Omental fat pad (tissue), 4 donors: Measurements from ENCODE around the gene B3GNT8. TPM values are rescaled to one million over a fixed set of nuclear protein-coding genes. Genes with fewer than 3 reads are reported as not detected.

Experiments
- ATAC-seq: fragments of 150-250 bp; one replicate; pipeline ENCODE4 v1.9.1; 2016; ENCODE audit warnings: mild to moderate bottlenecking, moderate library complexity; ENCODE audit not compliant: low FRiP score
- DNase-seq: peaks from one replicate; pipeline ENCODE4 v3.0.0-alpha.2; 2019; ENCODE audit warnings: low spot score
- total RNA-seq, 4 donors: library from RNA; depleted of rRNA; stranded (reverse); fragments of >200 nt; gene quantifications; one replicate each; pipeline ENCODE4 v1.1.0, GENCODE V29; 2016
- TF ChIP-seq, protein P1 (sequence below), 3 donors: fragments of 450-650 bp; IDR thresholded peaks; one replicate each; pipeline ENCODE4 v1.5.1; 2016 to 2017; ENCODE audit warnings: antibody characterized with exemption in 3 of 3, mild to moderate bottlenecking in 3 of 3, moderate library complexity in 2 of 3

Gene B3GNT8
- total RNA-seq, 4 donors from 2014 or later = 1.0 to 7.2 (median 4.7) TPM

DNA sequence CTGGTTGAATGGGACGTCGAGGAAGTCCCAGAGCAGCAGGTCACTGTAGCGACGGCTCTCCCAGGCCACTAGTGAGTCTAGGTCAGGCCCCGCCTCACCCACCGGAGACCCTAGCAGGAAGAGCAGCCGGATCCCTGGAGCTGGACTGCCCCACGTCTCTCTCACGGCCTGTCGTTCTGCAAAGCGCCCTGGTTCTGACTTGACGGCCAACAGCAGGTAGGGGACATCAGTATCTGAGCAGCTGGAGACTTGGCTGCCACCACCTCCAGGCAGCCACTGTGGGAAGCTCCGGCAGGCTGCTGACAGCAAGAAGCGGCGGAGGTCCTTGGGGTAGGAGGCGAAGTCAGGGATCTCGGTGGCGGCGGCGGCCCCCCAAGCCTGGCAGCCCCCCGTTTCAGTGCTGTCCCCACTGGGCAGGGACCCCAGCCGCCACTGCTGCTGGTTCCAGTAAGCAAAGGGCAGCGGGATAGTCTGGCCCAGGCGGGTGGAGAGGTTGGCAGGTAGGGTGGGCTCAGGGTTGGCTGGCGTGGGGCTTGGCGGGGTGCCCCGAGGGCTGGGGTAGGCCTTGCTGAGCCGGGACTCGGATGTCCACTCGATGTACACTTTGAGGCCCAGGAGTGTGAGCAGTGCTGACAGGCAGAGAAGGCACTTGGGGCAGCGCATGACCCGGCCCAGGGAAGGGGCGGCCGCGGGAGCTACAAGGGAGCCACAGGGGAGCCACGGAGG lies 895 bp downstream of the B3GNT8 start:
- ATAC-seq (peak; percentile 8), DNase-seq (no peak)
- TF ChIP-seq, protein P1, sequence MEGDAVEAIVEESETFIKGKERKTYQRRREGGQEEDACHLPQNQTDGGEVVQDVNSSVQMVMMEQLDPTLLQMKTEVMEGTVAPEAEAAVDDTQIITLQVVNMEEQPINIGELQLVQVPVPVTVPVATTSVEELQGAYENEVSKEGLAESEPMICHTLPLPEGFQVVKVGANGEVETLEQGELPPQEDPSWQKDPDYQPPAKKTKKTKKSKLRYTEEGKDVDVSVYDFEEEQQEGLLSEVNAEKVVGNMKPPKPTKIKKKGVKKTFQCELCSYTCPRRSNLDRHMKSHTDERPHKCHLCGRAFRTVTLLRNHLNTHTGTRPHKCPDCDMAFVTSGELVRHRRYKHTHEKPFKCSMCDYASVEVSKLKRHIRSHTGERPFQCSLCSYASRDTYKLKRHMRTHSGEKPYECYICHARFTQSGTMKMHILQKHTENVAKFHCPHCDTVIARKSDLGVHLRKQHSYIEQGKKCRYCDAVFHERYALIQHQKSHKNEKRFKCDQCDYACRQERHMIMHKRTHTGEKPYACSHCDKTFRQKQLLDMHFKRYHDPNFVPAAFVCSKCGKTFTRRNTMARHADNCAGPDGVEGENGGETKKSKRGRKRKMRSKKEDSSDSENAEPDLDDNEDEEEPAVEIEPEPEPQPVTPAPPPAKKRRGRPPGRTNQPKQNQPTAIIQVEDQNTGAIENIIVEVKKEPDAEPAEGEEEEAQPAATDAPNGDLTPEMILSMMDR (IDR thresholded peaks at IDR 0.05) = no peak

DNA sequence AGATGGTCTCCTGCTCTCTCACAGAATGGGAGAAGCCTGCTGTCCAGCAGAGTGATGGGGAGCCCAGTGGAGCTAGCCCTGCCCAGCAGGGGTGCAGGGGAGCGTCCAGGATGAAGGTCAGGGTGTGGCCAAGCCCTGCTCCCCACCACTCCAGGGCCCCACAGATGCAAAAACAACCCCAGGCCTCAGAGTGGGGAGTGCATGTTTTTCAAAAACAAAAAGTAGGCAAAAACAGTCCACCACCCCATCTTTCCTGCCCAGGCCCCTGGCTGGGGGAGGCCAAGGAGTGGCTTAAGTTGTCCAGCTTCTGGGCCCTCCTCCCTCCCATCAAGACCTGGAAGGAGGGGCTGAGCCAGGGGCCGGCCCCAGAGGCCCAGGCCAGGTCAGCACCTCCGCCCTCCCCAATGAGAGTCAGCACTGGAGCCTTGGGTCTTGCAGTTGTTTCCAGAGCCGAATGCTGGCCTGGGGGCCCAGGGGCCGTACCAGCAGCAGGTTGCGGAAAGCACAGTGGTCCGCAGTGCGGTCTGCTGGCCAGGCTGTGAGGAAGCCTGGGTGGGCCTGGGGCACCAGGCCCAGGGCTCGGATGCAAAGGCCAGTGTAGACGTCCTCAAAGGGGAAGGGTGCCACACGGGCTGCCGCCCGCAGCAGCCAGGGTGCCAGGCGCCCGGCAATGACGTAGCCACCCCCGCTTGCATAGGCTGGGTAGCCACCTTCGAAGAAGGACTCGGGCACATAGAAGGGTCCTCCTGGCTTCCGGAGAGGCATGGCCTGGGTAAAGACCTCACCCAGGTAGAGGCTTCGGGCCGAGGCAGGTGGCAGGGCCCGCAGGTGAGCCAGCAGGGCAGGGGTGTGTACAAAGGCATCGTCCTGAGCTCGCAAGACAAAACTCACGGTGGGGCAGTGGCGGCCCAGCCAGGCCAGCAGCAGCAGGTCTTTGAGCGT lies 1.7 kb downstream of the B3GNT8 start:
- TF ChIP-seq, protein P1 (IDR thresholded peaks at IDR 0.05) = no peak
- no peak for DNase-seq
- ATAC-seq = no peak

DNA sequence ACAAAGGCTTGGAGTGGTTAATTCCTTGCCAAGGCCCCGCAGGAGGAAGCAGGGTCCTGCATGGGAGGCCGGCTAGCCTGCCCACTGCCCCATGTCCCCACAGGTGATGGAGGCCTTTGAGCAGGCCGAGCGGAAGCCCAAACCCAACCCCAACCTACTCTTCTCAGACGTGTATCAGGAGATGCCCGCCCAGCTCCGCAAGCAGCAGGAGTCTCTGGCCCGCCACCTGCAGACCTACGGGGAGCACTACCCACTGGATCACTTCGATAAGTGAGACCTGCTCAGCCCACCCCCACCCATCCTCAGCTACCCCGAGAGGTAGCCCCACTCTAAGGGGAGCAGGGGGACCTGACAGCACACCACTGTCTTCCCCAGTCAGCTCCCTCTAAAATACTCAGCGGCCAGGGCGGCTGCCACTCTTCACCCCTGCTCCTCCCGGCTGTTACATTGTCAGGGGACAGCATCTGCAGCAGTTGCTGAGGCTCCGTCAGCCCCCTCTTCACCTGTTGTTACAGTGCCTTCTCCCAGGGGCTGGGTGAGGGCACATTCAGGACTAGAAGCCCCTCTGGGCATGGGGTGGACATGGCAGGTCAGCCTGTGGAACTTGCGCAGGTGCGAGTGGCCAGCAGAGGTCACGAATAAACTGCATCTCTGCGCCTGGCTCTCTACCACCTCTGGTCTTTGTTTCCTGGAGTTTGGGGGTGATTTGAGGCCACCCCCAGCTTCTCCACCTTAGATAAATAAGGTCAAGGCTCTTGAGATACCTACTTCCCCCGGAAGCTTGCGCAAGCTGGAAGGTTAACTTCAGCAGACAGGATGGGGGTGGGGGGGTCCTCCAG lies 2.6 kb downstream of the B3GNT8 start:
- ATAC-seq (no peak), DNase-seq (no peak)
- TF ChIP-seq, protein P1 (IDR thresholded peaks at IDR 0.05) = no peak

DNA sequence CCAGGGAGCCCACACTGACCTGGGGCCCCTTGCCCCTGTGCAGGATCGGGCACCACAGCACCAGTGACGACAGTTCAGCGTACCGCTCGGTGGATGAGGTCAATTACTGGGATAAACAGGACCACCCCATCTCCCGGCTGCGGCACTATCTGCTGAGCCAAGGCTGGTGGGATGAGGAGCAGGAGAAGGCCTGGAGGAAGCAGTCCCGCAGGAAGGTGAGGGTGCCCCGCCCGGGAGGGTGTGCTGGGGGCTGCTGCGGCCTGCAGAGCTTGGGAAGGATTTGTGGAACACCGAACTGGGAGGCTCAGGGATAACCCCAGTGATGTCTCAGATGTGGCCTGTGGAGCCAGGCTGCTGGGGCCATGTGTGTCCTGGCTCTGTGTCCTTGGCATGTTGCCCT lies 4.2 kb downstream of the B3GNT8 start:
- ATAC-seq (no peak), DNase-seq (no peak)
- TF ChIP-seq, protein P1 (IDR thresholded peaks at IDR 0.05) = no peak

DNA sequence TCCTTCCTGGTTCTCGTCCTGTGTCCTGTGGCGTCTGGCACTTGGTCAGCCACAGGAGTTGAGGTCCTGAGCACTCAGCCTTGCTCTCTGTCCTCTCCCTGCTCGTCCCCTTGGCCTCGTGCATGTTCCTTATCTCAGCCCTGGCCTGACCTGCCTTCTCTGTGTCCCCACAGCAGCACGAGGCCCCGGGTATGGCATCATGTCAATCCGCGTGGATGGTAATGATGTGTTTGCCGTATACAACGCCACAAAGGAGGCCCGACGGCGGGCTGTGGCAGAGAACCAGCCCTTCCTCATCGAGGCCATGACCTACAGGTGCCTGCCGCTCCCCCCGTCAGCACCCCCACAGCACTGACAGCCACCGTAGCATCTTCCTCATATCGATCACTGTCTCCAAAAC lies 4.7 kb downstream of the B3GNT8 start:
- ATAC-seq (no peak), DNase-seq (no peak)
- TF ChIP-seq, protein P1 (IDR thresholded peaks at IDR 0.05) = no peak

DNA sequence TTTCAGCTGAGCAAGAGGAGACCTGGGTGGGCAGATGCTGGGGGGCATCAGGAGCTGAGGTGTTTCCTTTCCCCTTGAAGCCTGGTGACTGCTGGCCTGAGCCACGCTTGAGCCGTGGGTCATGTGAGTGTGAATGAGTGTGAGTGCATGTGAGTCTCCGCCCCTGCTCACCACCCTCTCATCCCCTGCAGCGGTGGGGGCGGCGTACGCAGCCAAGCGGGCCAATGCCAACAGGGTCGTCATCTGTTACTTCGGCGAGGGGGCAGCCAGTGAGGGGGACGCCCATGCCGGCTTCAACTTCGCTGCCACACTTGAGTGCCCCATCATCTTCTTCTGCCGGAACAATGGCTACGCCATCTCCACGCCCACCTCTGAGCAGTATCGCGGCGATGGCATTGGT lies 5.2 kb downstream of the B3GNT8 start:
- TF ChIP-seq, protein P1 (IDR thresholded peaks at IDR 0.05) = no peak
- ATAC-seq (no peak), DNase-seq (no peak)
